Gastrocnemius medialis (tissue), 4 donors: Measurements from ENCODE around the gene KRTAP12-4.

Experiments used
- CTCF ChIP-seq, 5 experiments: fragments of 450-650 bp in 3 of 5; fragments of 200-600 bp in 2 of 5; sonication (generic) in 2 of 5; IDR thresholded peaks in 4 of 5; conservative IDR thresholded peaks in 1 of 5; 1 replicate in 4 of 5; 2 replicates in 1 of 5; pipeline ENCODE4 v1.5.1; 2016 to 2019; ENCODE audit warnings: antibody characterized with exemption in 5 of 5, mild to moderate bottlenecking in 3 of 5, moderate library complexity in 3 of 5
- POLR2A ChIP-seq, 2 donors: fragments of 450-650 bp; IDR thresholded peaks; one replicate each; pipeline ENCODE4 v1.6.1; 2017; ENCODE audit warnings: antibody characterized with exemption in 2 of 2, mild to moderate bottlenecking in 2 of 2, moderate library complexity in 2 of 2

- no peak for TF ChIP-seq CTCF (IDR thresholded peaks at IDR 0.05 in 4 of 5, conservative IDR thresholded peaks at IDR 0.05 in 1 of 5)
- TF ChIP-seq POLR2A (IDR thresholded peaks at IDR 0.05), result no peak
Observed at GRCh38 chr21:44632067-44632466, 22.4 kb downstream of the KRTAP12-4 start.
